ENCODE data around the gene DLG4. TPM values are rescaled to one million over a fixed set of nuclear protein-coding genes. Genes with fewer than 3 reads are reported as not detected.
"Not testable (repeated sequence)": the region's sequence is repeated elsewhere in the genome, so short reads cannot be mapped to it uniquely, and the experiment has no call there.

The DLG4 gene
- total RNA-seq, 1 experiment from 2014 or later: 21.0 TPM

GRCh38 chr17:7167832-7168231, 51.8 kb downstream of the DLG4 start:
- no peak for DNase-seq
- Histone ChIP-seq H3K4me3 (ENCODE audit: insufficient read depth, low read depth, low read length) (no peak overlapping the region), H3K36me3 (replicated peaks; ENCODE audit: control insufficient read depth, insufficient read depth, low read length) (no peaks in the 10 kb centered on the region), H3K27me3 (ENCODE audit: control insufficient read depth, insufficient read depth, low read length) (no peaks in the 10 kb centered on the region)

- no peaks in the 10 kb centered on the region for H3K27me3 ChIP-seq (ENCODE audit: control insufficient read depth, insufficient read depth, low read length)
- no peak for DNase-seq
- H3K4me3 ChIP-seq (ENCODE audit: insufficient read depth, low read depth, low read length): no peak overlapping the region
- H3K36me3 ChIP-seq (replicated peaks; ENCODE audit: control insufficient read depth, insufficient read depth, low read length): no peaks in the 10 kb centered on the region
These were observed 52.8 kb downstream of the DLG4 start for GRCh38 chr17:7166873-7167272.

GRCh38 chr17:7159571-7159970, 60.1 kb downstream of the DLG4 start:
- H3K36me3 ChIP-seq (replicated peaks; ENCODE audit: control insufficient read depth, insufficient read depth, low read length); DNase-seq; H3K27me3 ChIP-seq (ENCODE audit: control insufficient read depth, insufficient read depth, low read length); H3K4me3 ChIP-seq (ENCODE audit: insufficient read depth, low read depth, low read length): not testable (repeated sequence)

- not testable (repeated sequence) for H3K27me3 ChIP-seq (ENCODE audit: control insufficient read depth, insufficient read depth, low read length); DNase-seq; H3K4me3 ChIP-seq (ENCODE audit: insufficient read depth, low read depth, low read length); H3K36me3 ChIP-seq (replicated peaks; ENCODE audit: control insufficient read depth, insufficient read depth, low read length)
These were observed 61.2 kb downstream of the DLG4 start for GRCh38 chr17:7158424-7158823.

GRCh38 chr17:7156342-7156940, 63.2 kb downstream of the DLG4 start:
- DNase-seq: peak; percentile 30
- no peaks in the 10 kb centered on the region for H3K27me3 ChIP-seq (ENCODE audit: control insufficient read depth, insufficient read depth, low read length)
- no peaks in the 10 kb centered on the region for H3K36me3 ChIP-seq (replicated peaks; ENCODE audit: control insufficient read depth, insufficient read depth, low read length)
- no peak overlapping the region for H3K4me3 ChIP-seq (ENCODE audit: insufficient read depth, low read depth, low read length)

GRCh38 chr17:7147772-7148171, 71.9 kb downstream of the DLG4 start:
- no peaks in the 10 kb centered on the region for H3K27me3 ChIP-seq (ENCODE audit: control insufficient read depth, insufficient read depth, low read length)
- no peak for DNase-seq
- H3K36me3 ChIP-seq (replicated peaks; ENCODE audit: control insufficient read depth, insufficient read depth, low read length): no peaks in the 10 kb centered on the region
- no peak overlapping the region for H3K4me3 ChIP-seq (ENCODE audit: insufficient read depth, low read depth, low read length)

GRCh38 chr17:7146115-7146514, 73.5 kb downstream of the DLG4 start:
- no peaks in the 10 kb centered on the region; the same call in 1 of the 2 replicates for H3K27me3 ChIP-seq (ENCODE audit: control insufficient read depth, insufficient read depth, low read length)
- no peaks in the 10 kb centered on the region for H3K36me3 ChIP-seq (replicated peaks; ENCODE audit: control insufficient read depth, insufficient read depth, low read length)
- peak; percentile 42 for DNase-seq
- H3K4me3 ChIP-seq (ENCODE audit: insufficient read depth, low read depth, low read length): no peak overlapping the region

GRCh38 chr17:7144213-7144612, 75.4 kb downstream of the DLG4 start:
- Histone ChIP-seq H3K4me3 (ENCODE audit: insufficient read depth, low read depth, low read length) (no peak overlapping the region), H3K27me3 (ENCODE audit: control insufficient read depth, insufficient read depth, low read length) (no peaks in the 10 kb centered on the region; the same call in 1 of the 2 replicates), H3K36me3 (replicated peaks; ENCODE audit: control insufficient read depth, insufficient read depth, low read length) (no peaks in the 10 kb centered on the region)
- DNase-seq: no peak

- Histone ChIP-seq H3K27me3 (ENCODE audit: control insufficient read depth, insufficient read depth, low read length) (no peaks in the 10 kb centered on the region; the same call in 1 of the 2 replicates), H3K4me3 (ENCODE audit: insufficient read depth, low read depth, low read length) (no peak overlapping the region), H3K36me3 (replicated peaks; ENCODE audit: control insufficient read depth, insufficient read depth, low read length) (no peaks in the 10 kb centered on the region)
- DNase-seq: no peak
These were observed 77.8 kb downstream of the DLG4 start for GRCh38 chr17:7141824-7142223.

GRCh38 chr17:7139400-7139799, 80.2 kb downstream of the DLG4 start:
- H3K27me3 ChIP-seq (ENCODE audit: control insufficient read depth, insufficient read depth, low read length): peaks cover 4% of the 10 kb centered on the region
- DNase-seq: no peak
- no peaks in the 10 kb centered on the region for H3K36me3 ChIP-seq (replicated peaks; ENCODE audit: control insufficient read depth, insufficient read depth, low read length)
- H3K4me3 ChIP-seq (ENCODE audit: insufficient read depth, low read depth, low read length): no peak overlapping the region

GRCh38 chr17:7138800-7139381, 80.7 kb downstream of the DLG4 start:
- Histone ChIP-seq H3K27me3 (ENCODE audit: control insufficient read depth, insufficient read depth, low read length) (peaks cover 9% of the 10 kb centered on the region), H3K36me3 (replicated peaks; ENCODE audit: control insufficient read depth, insufficient read depth, low read length) (no peaks in the 10 kb centered on the region), H3K4me3 (ENCODE audit: insufficient read depth, low read depth, low read length) (no peak overlapping the region)
- no peak for DNase-seq

- Histone ChIP-seq H3K4me3 (ENCODE audit: insufficient read depth, low read depth, low read length) (no peak overlapping the region), H3K27me3 (ENCODE audit: control insufficient read depth, insufficient read depth, low read length) (peaks cover 13% of the 10 kb centered on the region), H3K36me3 (replicated peaks; ENCODE audit: control insufficient read depth, insufficient read depth, low read length) (no peaks in the 10 kb centered on the region)
- DNase-seq: no peak
These were observed 82.3 kb downstream of the DLG4 start for GRCh38 chr17:7137171-7137943.
